ENCODE measurements around the gene BLM. TPM values are rescaled to one million over a fixed set of nuclear protein-coding genes. Genes with fewer than 3 reads are reported as not detected.

The BLM gene
- total RNA-seq, 1 experiment from 2014 or later = 40.0 TPM

- CTCF ChIA-PET = interaction anchor here (0.6 kb wide), 1 partner anchor 70 kb away, joined by 15 read pairs; no protein-coding TSS in a partner anchor
- no peaks in the 10 kb centered on the region for H3K27me3 ChIP-seq (replicated peaks; ENCODE audit: insufficient read depth, low read depth, low read length, poor library complexity)
- DNase-seq (ENCODE audit: low spot score) = no peak
- H3K4me1 ChIP-seq (ENCODE audit: insufficient read depth, low read length, poor library complexity, severe bottlenecking) = peaks cover 8% of the 10 kb centered on the region
- H3K4me3 ChIP-seq (ENCODE audit: low read depth, low read length, poor library complexity, severe bottlenecking) = peak overlapping the region; percentile 87
- intact Hi-C loops (cut with micrococcal nuclease; ENCODE audit: unreplicated experiment) = no loop called here
- peak overlapping the region; percentile 93 for H3K27ac ChIP-seq (ENCODE audit: low read depth, low read length, poor library complexity, severe bottlenecking)
- TSS peak; percentile 77 for BruUV-seq (replicated peaks)
- POLR2A ChIA-PET (ENCODE audit: low non-redundant PET) = no interaction called here
- peaks cover 3% of the 10 kb centered on the region for H3K36me3 ChIP-seq (ENCODE audit: insufficient read depth, low read length, poor library complexity, severe bottlenecking)
- TF ChIP-seq EZH2 (IDR thresholded peaks at IDR 0.05; ENCODE audit: borderline replicate concordance, low read depth, low read length, poor library complexity, severe bottlenecking) = no peak
- TF ChIP-seq CTCF (conservative IDR thresholded peaks at IDR 0.05; ENCODE audit: low read depth, low read length) = no peak
- no peaks in the 10 kb centered on the region for H3K9me3 ChIP-seq (ENCODE audit: low read depth, low read length, poor library complexity, severe bottlenecking)
Observed at GRCh38 chr15:90718232-90718631, 1.1 kb downstream of the BLM start.

- peaks cover 8% of the 10 kb centered on the region for H3K4me1 ChIP-seq (ENCODE audit: insufficient read depth, low read length, poor library complexity, severe bottlenecking)
- H3K27ac ChIP-seq (ENCODE audit: low read depth, low read length, poor library complexity, severe bottlenecking) = no peak overlapping the region
- ChIA-PET POLR2A (ENCODE audit: low non-redundant PET) (no interaction called here), CTCF (no interaction called here)
- no peaks in the 10 kb centered on the region for H3K27me3 ChIP-seq (replicated peaks; ENCODE audit: insufficient read depth, low read depth, low read length, poor library complexity)
- DNase-seq (ENCODE audit: low spot score) = no peak
- no TSS peak for BruUV-seq (replicated peaks)
- no peak overlapping the region for H3K4me3 ChIP-seq (ENCODE audit: low read depth, low read length, poor library complexity, severe bottlenecking)
- H3K36me3 ChIP-seq (ENCODE audit: insufficient read depth, low read length, poor library complexity, severe bottlenecking) = peaks cover 12% of the 10 kb centered on the region
- no peaks in the 10 kb centered on the region for H3K9me3 ChIP-seq (ENCODE audit: low read depth, low read length, poor library complexity, severe bottlenecking)
- intact Hi-C loops (cut with micrococcal nuclease; ENCODE audit: unreplicated experiment) = no loop called here
- TF ChIP-seq CTCF (conservative IDR thresholded peaks at IDR 0.05; ENCODE audit: low read depth, low read length) (no peak), EZH2 (IDR thresholded peaks at IDR 0.05; ENCODE audit: borderline replicate concordance, low read depth, low read length, poor library complexity, severe bottlenecking) (no peak)
Observed at GRCh38 chr15:90720131-90720530, 3.0 kb downstream of the BLM start.

GRCh38 chr15:90729261-90729660 is 12.1 kb downstream of the BLM start:
- H3K27me3 ChIP-seq (replicated peaks; ENCODE audit: insufficient read depth, low read depth, low read length, poor library complexity) = no peaks in the 10 kb centered on the region
- intact Hi-C loops (cut with micrococcal nuclease; ENCODE audit: unreplicated experiment) = no loop called here
- no TSS peak for BruUV-seq (replicated peaks)
- H3K36me3 ChIP-seq (ENCODE audit: insufficient read depth, low read length, poor library complexity, severe bottlenecking) = peaks cover 21% of the 10 kb centered on the region
- H3K9me3 ChIP-seq (ENCODE audit: low read depth, low read length, poor library complexity, severe bottlenecking) = peaks cover 6% of the 10 kb centered on the region
- H3K27ac ChIP-seq (ENCODE audit: low read depth, low read length, poor library complexity, severe bottlenecking) = no peak overlapping the region
- no peak for DNase-seq (ENCODE audit: low spot score)
- TF ChIP-seq EZH2 (IDR thresholded peaks at IDR 0.05; ENCODE audit: borderline replicate concordance, low read depth, low read length, poor library complexity, severe bottlenecking) (no peak), CTCF (conservative IDR thresholded peaks at IDR 0.05; ENCODE audit: low read depth, low read length) (no peak)
- ChIA-PET POLR2A (ENCODE audit: low non-redundant PET) (no interaction called here), CTCF (no interaction called here)
- H3K4me3 ChIP-seq (ENCODE audit: low read depth, low read length, poor library complexity, severe bottlenecking) = no peak overlapping the region
- no peaks in the 10 kb centered on the region for H3K4me1 ChIP-seq (ENCODE audit: insufficient read depth, low read length, poor library complexity, severe bottlenecking)
